ENCODE measurements around the gene MYO1G. TPM values are rescaled to one million over a fixed set of nuclear protein-coding genes. Genes with fewer than 3 reads are reported as not detected.

Gene MYO1G
- total RNA-seq, 1 experiment from 2014 or later = 0.46 TPM

DNA sequence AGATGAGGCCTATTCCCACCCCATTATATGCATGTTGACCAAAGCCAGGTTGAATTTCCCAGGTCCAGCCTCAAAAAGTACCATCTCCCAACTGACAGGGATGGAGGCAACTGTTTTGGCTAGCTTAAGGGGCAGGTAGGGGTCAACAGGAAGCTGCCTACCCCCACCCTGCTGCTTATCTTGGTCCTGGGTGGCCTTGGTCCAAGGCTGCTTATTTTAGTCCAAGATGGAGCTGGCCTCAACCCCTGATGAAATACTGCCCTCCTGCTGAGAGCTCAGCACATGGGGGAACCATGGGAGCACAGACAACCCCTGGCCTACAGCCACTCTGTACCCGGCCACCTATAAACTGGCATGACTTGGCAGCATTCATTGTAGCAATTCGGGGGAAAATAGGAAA, 23.1 kb downstream of the MYO1G start:
- Mint-ChIP-seq H3K27ac (no peak overlapping the region), H3K4me1 (no peaks in the 10 kb centered on the region), H3K9me3 (peaks cover 8% of the 10 kb centered on the region), H3K4me3 (no peak overlapping the region), H3K36me3 (no peaks in the 10 kb centered on the region), H3K27me3 (ENCODE audit: low read depth) (peaks cover 9% of the 10 kb centered on the region)
- DNase-seq (ENCODE audit: low spot score) (no peak), ATAC-seq (no peak)
- CTCF ChIA-PET = interaction anchor here (0.6 to 1.5 kb wide), 3 partner anchors 18 to 180 kb away, joined by 3 to 5 read pairs (median 4); no protein-coding TSS in a partner anchor
- POLR2A ChIA-PET = no interaction called here
- TF ChIP-seq E2F4 (CRISPR knock-in tag; IDR thresholded peaks at IDR 0.05; ENCODE audit: borderline replicate concordance, low read depth) = no peak
- TF ChIP-seq GRHL2 (CRISPR knock-in tag; IDR thresholded peaks at IDR 0.05; ENCODE audit: insufficient replicate concordance, severe bottlenecking) = no peak
- no peak for TF ChIP-seq ZBTB21 (CRISPR knock-in tag; IDR thresholded peaks at IDR 0.05; ENCODE audit: borderline replicate concordance)
- TF ChIP-seq, protein P1, sequence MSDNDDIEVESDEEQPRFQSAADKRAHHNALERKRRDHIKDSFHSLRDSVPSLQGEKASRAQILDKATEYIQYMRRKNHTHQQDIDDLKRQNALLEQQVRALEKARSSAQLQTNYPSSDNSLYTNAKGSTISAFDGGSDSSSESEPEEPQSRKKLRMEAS (CRISPR knock-in tag; IDR thresholded peaks at IDR 0.05) = no peak
- no peak for TF ChIP-seq JAZF1 (CRISPR knock-in tag; IDR thresholded peaks at IDR 0.05)
- TF ChIP-seq ZNF121 (CRISPR knock-in tag; IDR thresholded peaks at IDR 0.05) = no peak
- TF ChIP-seq SP1 (CRISPR knock-in tag; conservative IDR thresholded peaks at IDR 0.05) = no peak

- ATAC-seq (no peak), DNase-seq (ENCODE audit: low spot score) (no peak)
- Mint-ChIP-seq H3K4me3 (no peak overlapping the region), H3K9me3 (peaks cover 11% of the 10 kb centered on the region), H3K27me3 (ENCODE audit: low read depth) (no peaks in the 10 kb centered on the region; the same call in 1 of the 2 replicates), H3K27ac (no peak overlapping the region), H3K4me1 (no peaks in the 10 kb centered on the region), H3K36me3 (no peaks in the 10 kb centered on the region)
- POLR2A ChIA-PET = no interaction called here
- CTCF ChIA-PET = no interaction called here
- TF ChIP-seq KAT7 (CRISPR knock-in tag; IDR thresholded peaks at IDR 0.05; ENCODE audit: borderline replicate concordance) (no peak), SMAD4 (CRISPR knock-in tag; IDR thresholded peaks at IDR 0.05) (no peak), ZBTB21 (CRISPR knock-in tag; IDR thresholded peaks at IDR 0.05; ENCODE audit: borderline replicate concordance) (no peak), NR2C2 (CRISPR knock-in tag; IDR thresholded peaks at IDR 0.05) (no peak), ZNF138 (CRISPR knock-in tag; conservative IDR thresholded peaks at IDR 0.05) (no peak), TP53 (CRISPR knock-in tag; IDR thresholded peaks at IDR 0.05) (no peak), ZNF219 (CRISPR knock-in tag; IDR thresholded peaks at IDR 0.05; ENCODE audit: borderline replicate concordance) (no peak), RELA (CRISPR knock-in tag; IDR thresholded peaks at IDR 0.05; ENCODE audit: borderline replicate concordance) (no peak), FOXK1 (CRISPR knock-in tag; IDR thresholded peaks at IDR 0.05) (no peak), TEAD4 (CRISPR knock-in tag; IDR thresholded peaks at IDR 0.05) (no peak), ZNF425 (CRISPR knock-in tag; conservative IDR thresholded peaks at IDR 0.05) (no peak), ZNF671 (CRISPR knock-in tag; IDR thresholded peaks at IDR 0.05) (no peak), ETV6 (CRISPR knock-in tag; IDR thresholded peaks at IDR 0.05) (no peak), FOXJ3 (CRISPR knock-in tag; IDR thresholded peaks at IDR 0.05; ENCODE audit: borderline replicate concordance) (no peak), SP1 (CRISPR knock-in tag; conservative IDR thresholded peaks at IDR 0.05) (no peak), MYBL2 (CRISPR knock-in tag; IDR thresholded peaks at IDR 0.05) (no peak), NFATC4 (CRISPR knock-in tag; IDR thresholded peaks at IDR 0.05) (no peak)
- TF ChIP-seq, protein P2, sequence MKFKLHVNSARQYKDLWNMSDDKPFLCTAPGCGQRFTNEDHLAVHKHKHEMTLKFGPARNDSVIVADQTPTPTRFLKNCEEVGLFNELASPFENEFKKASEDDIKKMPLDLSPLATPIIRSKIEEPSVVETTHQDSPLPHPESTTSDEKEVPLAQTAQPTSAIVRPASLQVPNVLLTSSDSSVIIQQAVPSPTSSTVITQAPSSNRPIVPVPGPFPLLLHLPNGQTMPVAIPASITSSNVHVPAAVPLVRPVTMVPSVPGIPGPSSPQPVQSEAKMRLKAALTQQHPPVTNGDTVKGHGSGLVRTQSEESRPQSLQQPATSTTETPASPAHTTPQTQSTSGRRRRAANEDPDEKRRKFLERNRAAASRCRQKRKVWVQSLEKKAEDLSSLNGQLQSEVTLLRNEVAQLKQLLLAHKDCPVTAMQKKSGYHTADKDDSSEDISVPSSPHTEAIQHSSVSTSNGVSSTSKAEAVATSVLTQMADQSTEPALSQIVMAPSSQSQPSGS (CRISPR knock-in tag; IDR thresholded peaks at IDR 0.05; ENCODE audit: borderline replicate concordance, low read depth) = no peak
- TF ChIP-seq, protein P3, sequence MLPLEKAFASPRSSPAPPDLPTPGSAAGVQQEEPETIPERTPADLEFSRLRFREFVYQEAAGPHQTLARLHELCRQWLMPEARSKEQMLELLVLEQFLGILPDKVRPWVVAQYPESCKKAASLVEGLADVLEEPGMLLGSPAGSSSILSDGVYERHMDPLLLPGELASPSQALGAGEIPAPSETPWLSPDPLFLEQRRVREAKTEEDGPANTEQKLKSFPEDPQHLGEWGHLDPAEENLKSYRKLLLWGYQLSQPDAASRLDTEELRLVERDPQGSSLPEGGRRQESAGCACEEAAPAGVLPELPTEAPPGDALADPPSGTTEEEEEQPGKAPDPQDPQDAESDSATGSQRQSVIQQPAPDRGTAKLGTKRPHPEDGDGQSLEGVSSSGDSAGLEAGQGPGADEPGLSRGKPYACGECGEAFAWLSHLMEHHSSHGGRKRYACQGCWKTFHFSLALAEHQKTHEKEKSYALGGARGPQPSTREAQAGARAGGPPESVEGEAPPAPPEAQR (CRISPR knock-in tag; IDR thresholded peaks at IDR 0.05) = no peak
- TF ChIP-seq, protein P4, sequence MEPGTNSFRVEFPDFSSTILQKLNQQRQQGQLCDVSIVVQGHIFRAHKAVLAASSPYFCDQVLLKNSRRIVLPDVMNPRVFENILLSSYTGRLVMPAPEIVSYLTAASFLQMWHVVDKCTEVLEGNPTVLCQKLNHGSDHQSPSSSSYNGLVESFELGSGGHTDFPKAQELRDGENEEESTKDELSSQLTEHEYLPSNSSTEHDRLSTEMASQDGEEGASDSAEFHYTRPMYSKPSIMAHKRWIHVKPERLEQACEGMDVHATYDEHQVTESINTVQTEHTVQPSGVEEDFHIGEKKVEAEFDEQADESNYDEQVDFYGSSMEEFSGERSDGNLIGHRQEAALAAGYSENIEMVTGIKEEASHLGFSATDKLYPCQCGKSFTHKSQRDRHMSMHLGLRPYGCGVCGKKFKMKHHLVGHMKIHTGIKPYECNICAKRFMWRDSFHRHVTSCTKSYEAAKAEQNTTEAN (CRISPR knock-in tag; IDR thresholded peaks at IDR 0.05) = no peak
Measured at GRCh38 chr7:44953156-44953555, 25.7 kb downstream of the MYO1G start.
